Measurements from ENCODE around the gene ACOT8. TPM values are rescaled to one million over a fixed set of nuclear protein-coding genes. Genes with fewer than 3 reads are reported as not detected.

Gene ACOT8
- total and polyA plus RNA-seq, 9 of the 15 experiments (the other 6 are each of a cell fraction or from before 2014, with no cell fraction given), result 8.2 to 46.7 (median 20.7) TPM

DNA sequence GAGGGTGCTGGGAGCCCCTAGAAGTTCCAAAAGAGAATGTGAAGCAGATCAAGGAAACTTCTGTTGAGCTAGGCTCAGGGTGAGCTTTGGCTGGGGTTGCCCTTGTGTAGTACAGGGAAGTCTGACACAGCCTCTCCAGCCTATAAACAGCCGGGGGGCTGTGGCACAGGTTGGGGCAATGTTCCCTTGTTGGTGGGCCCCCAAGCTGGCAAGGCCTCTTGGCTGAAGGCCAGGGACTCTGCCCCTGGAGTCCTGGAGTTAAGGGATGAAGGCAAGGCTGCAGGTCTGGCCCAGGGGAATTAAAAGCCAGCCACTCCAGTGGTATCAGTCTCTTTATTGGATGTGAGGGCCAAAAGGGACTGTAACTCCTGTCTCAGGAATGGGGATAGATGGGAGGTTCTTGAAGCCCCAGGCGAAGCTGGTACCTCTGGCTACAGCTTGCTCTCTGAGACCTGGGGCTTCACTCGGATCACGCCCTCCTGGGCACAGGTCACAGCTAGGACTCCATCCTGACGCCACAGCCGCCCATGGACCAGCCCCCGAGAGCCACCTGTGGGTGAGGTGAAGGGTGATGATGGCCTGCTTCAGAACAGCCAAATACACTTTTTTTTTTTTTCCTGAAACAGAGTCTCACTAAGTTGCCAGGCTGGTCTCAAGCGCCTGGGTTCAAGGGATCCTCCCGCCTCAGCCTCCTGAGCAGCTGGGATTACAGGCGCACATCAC lies 15.6 kb downstream of the ACOT8 start:
- H3K79me2 ChIP-seq (ENCODE audit: control insufficient read depth, insufficient read depth, low read length), result no peaks in the 10 kb centered on the region
- H4K20me1 ChIP-seq (replicated peaks; ENCODE audit: control insufficient read depth, insufficient read depth, low read length), result no peaks in the 10 kb centered on the region
- no peak for FAIRE-seq
- H3K4me2 ChIP-seq (ENCODE audit: insufficient read depth, low read length), result no peak overlapping the region
- in situ Hi-C loops (cut with MboI), result no loop called here
- H3K9ac ChIP-seq (ENCODE audit: insufficient read depth in 1 of 2, low read depth in 2 of 2, low read length in 2 of 2), result no peak overlapping the region
- BruUV-seq (replicated peaks), result no TSS peak
- ATAC-seq, result no peak
- WGBS (ENCODE audit: insufficient coverage, low coverage, missing lambda C conversion rate), result 82% methylated on average over 10 of the region's 10 CpGs
- DNase-seq (ENCODE audit: extremely low read depth in 1 of 4, low spot score in 3 of 4), result no peak
- peaks cover 5 to 12% of the 10 kb centered on the region in 2 experiments for H3K4me1 ChIP-seq (replicated peaks in 1 of 2; ENCODE audit: control insufficient read depth in 2 of 2, insufficient read depth in 2 of 2, low read length in 2 of 2)
- peaks cover 31% of the 10 kb centered on the region; the same call in 2 of the 3 replicates for H3K36me3 ChIP-seq (ENCODE audit: control insufficient read depth, insufficient read depth, low read length)
- no peak overlapping the region for H3K27ac ChIP-seq (ENCODE audit: extremely low read depth, low read depth, low read length)
- H2AFZ ChIP-seq (ENCODE audit: low read depth, low read length), result no peak overlapping the region
- intact Hi-C loops (cut with micrococcal nuclease), result no loop called here
- ChIA-PET POLR2A (interaction anchor here (0.7 to 4.9 kb wide), 3 partner anchors 8 to 97 kb away, joined by 3 to 19 read pairs (median 4); partner anchors contain the start of gene SNX21), CTCF (ENCODE audit: low intra/inter-chr PET ratio) (no interaction called here)
- peaks cover 3% of the 10 kb centered on the region for H3K9me1 ChIP-seq (ENCODE audit: control insufficient read depth, insufficient read depth, low read length)
- no peaks in the 10 kb centered on the region for H3K9me3 ChIP-seq (replicated peaks; ENCODE audit: control insufficient read depth, insufficient read depth, low read depth, low read length)
- no peak overlapping the region for H3K4me3 ChIP-seq
- no peaks in the 10 kb centered on the region for H3K27me3 ChIP-seq (ENCODE audit: control insufficient read depth in 2 of 2, insufficient read depth in 2 of 2, low read length in 2 of 2)
- no peak for TF ChIP-seq ZBTB8A (IDR thresholded peaks at IDR 0.05; ENCODE audit: partially characterized antibody)
- no peak for TF ChIP-seq MECOM (CRISPR knock-in tag; IDR thresholded peaks at IDR 0.05)
- no peak for TF ChIP-seq CBFA2T3 (IDR thresholded peaks at IDR 0.05)
- TF ChIP-seq, protein P1, sequence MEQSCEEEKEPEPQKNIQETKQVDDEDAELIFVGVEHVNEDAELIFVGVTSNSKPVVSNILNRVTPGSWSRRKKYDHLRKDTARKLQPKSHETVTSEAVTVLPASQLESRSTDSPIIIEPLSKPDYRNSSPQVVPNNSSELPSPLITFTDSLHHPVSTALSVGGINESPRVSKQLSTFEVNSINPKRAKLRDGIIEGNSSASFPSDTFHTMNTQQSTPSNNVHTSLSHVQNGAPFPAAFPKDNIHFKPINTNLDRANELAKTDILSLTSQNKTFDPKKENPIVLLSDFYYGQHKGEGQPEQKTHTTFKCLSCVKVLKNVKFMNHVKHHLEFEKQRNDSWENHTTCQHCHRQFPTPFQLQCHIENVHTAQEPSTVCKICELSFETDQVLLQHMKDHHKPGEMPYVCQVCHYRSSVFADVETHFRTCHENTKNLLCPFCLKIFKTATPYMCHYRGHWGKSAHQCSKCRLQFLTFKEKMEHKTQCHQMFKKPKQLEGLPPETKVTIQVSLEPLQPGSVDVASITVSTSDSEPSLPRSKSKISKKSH (CRISPR knock-in tag; IDR thresholded peaks at IDR 0.05), result no peak
- TF ChIP-seq NFE2L1 (tag; IDR thresholded peaks at IDR 0.05; ENCODE audit: borderline replicate concordance, low read depth), result no peak
- no peak for TF ChIP-seq FOSL1 (tag; conservative IDR thresholded peaks at IDR 0.05)
- no peak for TF ChIP-seq ZBTB7A (IDR thresholded peaks at IDR 0.05; ENCODE audit: borderline replicate concordance, control insufficient read depth, low read depth, low read length)
- TF ChIP-seq ZNF146 (CRISPR knock-in tag; IDR thresholded peaks at IDR 0.05; ENCODE audit: unreplicated experiment), result no peak
- TF ChIP-seq CHCHD3 (CRISPR knock-in tag; IDR thresholded peaks at IDR 0.05), result no peak
- no peak for TF ChIP-seq KLF13 (tag; IDR thresholded peaks at IDR 0.05; ENCODE audit: borderline replicate concordance, low read depth)
- TF ChIP-seq SRF (CRISPR knock-in tag; IDR thresholded peaks at IDR 0.05), result no peak
- TF ChIP-seq, protein P2, sequence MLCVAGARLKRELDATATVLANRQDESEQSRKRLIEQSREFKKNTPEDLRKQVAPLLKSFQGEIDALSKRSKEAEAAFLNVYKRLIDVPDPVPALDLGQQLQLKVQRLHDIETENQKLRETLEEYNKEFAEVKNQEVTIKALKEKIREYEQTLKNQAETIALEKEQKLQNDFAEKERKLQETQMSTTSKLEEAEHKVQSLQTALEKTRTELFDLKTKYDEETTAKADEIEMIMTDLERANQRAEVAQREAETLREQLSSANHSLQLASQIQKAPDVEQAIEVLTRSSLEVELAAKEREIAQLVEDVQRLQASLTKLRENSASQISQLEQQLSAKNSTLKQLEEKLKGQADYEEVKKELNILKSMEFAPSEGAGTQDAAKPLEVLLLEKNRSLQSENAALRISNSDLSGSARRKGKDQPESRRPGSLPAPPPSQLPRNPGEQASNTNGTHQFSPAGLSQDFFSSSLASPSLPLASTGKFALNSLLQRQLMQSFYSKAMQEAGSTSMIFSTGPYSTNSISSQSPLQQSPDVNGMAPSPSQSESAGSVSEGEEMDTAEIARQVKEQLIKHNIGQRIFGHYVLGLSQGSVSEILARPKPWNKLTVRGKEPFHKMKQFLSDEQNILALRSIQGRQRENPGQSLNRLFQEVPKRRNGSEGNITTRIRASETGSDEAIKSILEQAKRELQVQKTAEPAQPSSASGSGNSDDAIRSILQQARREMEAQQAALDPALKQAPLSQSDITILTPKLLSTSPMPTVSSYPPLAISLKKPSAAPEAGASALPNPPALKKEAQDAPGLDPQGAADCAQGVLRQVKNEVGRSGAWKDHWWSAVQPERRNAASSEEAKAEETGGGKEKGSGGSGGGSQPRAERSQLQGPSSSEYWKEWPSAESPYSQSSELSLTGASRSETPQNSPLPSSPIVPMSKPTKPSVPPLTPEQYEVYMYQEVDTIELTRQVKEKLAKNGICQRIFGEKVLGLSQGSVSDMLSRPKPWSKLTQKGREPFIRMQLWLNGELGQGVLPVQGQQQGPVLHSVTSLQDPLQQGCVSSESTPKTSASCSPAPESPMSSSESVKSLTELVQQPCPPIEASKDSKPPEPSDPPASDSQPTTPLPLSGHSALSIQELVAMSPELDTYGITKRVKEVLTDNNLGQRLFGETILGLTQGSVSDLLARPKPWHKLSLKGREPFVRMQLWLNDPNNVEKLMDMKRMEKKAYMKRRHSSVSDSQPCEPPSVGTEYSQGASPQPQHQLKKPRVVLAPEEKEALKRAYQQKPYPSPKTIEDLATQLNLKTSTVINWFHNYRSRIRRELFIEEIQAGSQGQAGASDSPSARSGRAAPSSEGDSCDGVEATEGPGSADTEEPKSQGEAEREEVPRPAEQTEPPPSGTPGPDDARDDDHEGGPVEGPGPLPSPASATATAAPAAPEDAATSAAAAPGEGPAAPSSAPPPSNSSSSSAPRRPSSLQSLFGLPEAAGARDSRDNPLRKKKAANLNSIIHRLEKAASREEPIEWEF (CRISPR knock-in tag; IDR thresholded peaks at IDR 0.05), result no peak
- no peak for TF ChIP-seq ASH1L (IDR thresholded peaks at IDR 0.05; ENCODE audit: borderline replicate concordance, low read depth, partially characterized antibody)
- no peak for TF ChIP-seq POLR2G (IDR thresholded peaks at IDR 0.05; ENCODE audit: low read depth, low read length)
- no peak for TF ChIP-seq CBFB (CRISPR knock-in tag; IDR thresholded peaks at IDR 0.05)
- TF ChIP-seq CXXC5 (CRISPR knock-in tag; IDR thresholded peaks at IDR 0.05), result no peak

All from K562 (cell line).